Measurements from ENCODE around the gene CABCOCO1.
"Not testable (repeated sequence)": the region's sequence is repeated elsewhere in the genome, so short reads cannot be mapped to it uniquely, and the experiment has no call there.

CABCOCO1 gene

DNA sequence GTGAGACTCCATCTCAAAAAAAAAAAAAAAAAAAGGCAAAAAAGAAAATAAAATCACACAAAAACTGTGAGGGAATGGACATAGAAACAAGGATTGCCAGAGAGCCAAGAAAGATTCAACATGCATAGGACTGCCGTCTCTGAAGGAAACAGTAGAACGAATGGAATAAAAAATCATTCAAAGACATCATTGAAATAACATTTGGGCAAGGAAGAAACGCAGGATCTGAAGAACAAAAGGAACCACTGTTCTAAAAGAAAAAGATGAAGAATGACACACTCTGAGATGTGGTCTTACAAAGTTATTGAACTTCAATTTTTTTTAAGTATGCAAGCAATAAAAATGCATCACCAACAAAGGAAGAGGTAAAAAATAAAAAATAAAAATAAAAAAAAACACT, 57.2 kb downstream of the CABCOCO1 start:
- H3K9me3 ChIP-seq (ENCODE audit: low read length), result no peaks in the 10 kb centered on the region
- H3K27ac ChIP-seq (ENCODE audit: low read depth, low read length), result no peak overlapping the region
- H3K36me3 ChIP-seq (ENCODE audit: insufficient read depth, low read length), result no peaks in the 10 kb centered on the region
- H3K9ac ChIP-seq (ENCODE audit: low read length), result no peak overlapping the region
- no peak overlapping the region for H3K4me3 ChIP-seq (ENCODE audit: low read depth in 1 of 2, low read length in 2 of 2)
- H3K4me1 ChIP-seq (ENCODE audit: insufficient read depth, low read length), result no peaks in the 10 kb centered on the region
- no peaks in the 10 kb centered on the region for H3K27me3 ChIP-seq (ENCODE audit: control insufficient read depth in 1 of 2, insufficient read depth in 2 of 2, low read length in 2 of 2)

DNA sequence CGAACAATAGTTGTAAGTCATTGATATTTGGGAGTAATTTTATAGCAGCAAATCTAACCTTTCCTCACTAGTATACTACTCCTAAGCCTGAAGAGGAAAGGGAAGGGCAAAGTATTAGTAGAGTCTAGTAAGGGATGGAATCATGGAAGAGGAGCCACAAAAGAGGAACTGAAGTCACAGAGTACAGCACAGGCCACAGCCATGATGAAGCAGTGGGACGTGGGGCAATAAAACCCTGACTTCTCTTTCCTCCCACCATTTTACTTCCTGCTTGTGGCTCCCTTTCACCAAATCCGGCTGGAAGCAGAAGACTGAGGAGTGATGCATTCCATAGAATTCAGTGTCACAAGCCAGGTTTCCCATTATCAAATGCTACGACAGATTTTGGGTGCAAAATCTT, 58.7 kb downstream of the CABCOCO1 start:
- Histone ChIP-seq H3K9me3 (ENCODE audit: low read length) (no peaks in the 10 kb centered on the region), H3K27me3 (ENCODE audit: control insufficient read depth in 1 of 2, insufficient read depth in 2 of 2, low read length in 2 of 2) (no peaks in the 10 kb centered on the region), H3K9ac (ENCODE audit: low read length) (no peak overlapping the region), H3K4me1 (ENCODE audit: insufficient read depth, low read length) (no peaks in the 10 kb centered on the region), H3K27ac (ENCODE audit: low read depth, low read length) (no peak overlapping the region), H3K36me3 (ENCODE audit: insufficient read depth, low read length) (no peaks in the 10 kb centered on the region), H3K4me3 (ENCODE audit: low read depth in 1 of 2, low read length in 2 of 2) (no peak overlapping the region)

DNA sequence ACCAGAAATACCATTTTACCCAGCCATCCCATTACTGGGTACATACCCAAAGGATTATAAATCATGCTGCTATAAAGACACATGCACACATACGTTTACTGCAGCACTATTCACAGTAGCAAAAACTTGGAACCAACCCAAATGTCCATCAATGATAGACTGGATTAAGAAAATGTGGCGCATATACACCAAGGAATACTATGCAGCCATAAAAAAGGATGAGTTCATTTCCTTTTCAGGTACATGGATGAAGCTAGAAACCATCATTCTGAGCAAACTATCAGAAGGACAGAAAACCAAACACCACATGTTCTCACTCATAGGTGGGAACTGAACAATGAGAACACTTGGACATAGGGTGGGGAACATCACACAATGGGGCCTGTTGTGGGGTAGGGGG, 62.5 kb downstream of the CABCOCO1 start:
- not testable (repeated sequence) for H3K4me1 ChIP-seq (ENCODE audit: insufficient read depth, low read length); H3K36me3 ChIP-seq (ENCODE audit: insufficient read depth, low read length); H3K27ac ChIP-seq (ENCODE audit: low read depth, low read length); H3K9ac ChIP-seq (ENCODE audit: low read length); H3K27me3 ChIP-seq (ENCODE audit: control insufficient read depth in 1 of 2, insufficient read depth in 2 of 2, low read length in 2 of 2); H3K4me3 ChIP-seq (ENCODE audit: low read depth in 1 of 2, low read length in 2 of 2); H3K9me3 ChIP-seq (ENCODE audit: low read length)

DNA sequence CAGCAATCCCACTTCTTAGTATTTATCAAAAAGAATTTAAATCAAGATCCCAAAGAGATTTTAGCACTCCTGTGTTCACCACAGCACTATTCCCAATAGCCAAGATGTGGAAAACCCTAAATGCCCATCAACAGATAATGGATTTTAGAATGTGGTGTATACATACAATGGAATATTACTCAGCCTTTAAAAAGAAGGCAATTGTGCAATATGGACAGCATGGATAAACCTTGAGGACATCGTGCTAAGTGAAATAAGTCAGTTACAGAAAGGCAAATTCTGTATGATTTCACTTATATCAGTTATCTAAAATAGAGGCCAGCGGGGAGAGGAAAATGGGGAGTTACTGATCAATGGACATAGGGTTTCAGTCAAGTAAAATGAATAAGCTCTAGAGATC, 66.9 kb downstream of the CABCOCO1 start:
- Histone ChIP-seq H3K9ac (ENCODE audit: low read length) (no peak overlapping the region), H3K9me3 (ENCODE audit: low read length) (no peaks in the 10 kb centered on the region), H3K27ac (ENCODE audit: low read depth, low read length) (no peak overlapping the region), H3K27me3 (ENCODE audit: control insufficient read depth in 1 of 2, insufficient read depth in 2 of 2, low read length in 2 of 2) (no peaks in the 10 kb centered on the region), H3K36me3 (ENCODE audit: insufficient read depth, low read length) (no peaks in the 10 kb centered on the region), H3K4me3 (ENCODE audit: low read depth in 1 of 2, low read length in 2 of 2) (no peak overlapping the region), H3K4me1 (ENCODE audit: insufficient read depth, low read length) (peaks cover 9% of the 10 kb centered on the region)

DNA sequence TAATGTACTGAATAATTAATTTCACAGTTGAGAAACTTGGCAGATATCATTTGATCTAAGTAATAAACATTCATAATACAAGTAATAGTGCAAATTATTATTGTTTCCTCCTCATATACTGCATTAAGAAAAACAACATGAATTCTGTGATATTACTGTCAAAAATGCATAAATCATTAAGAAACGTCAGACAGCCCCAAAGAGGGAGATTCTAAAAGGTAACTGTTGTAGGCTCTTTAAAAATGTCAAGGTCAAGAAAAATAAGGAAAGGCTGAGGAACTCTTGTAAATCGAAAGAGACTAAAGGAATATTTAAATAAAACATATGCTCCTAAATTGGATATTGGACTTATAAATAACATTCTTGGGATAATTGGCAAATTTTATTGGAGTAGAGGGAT, 67.9 kb downstream of the CABCOCO1 start:
- no peaks in the 10 kb centered on the region for H3K9me3 ChIP-seq (ENCODE audit: low read length)
- no peak overlapping the region for H3K9ac ChIP-seq (ENCODE audit: low read length)
- no peak overlapping the region for H3K27ac ChIP-seq (ENCODE audit: low read depth, low read length)
- H3K27me3 ChIP-seq (ENCODE audit: control insufficient read depth in 1 of 2, insufficient read depth in 2 of 2, low read length in 2 of 2), result no peaks in the 10 kb centered on the region
- H3K4me3 ChIP-seq (ENCODE audit: low read depth in 1 of 2, low read length in 2 of 2), result no peak overlapping the region
- no peaks in the 10 kb centered on the region for H3K36me3 ChIP-seq (ENCODE audit: insufficient read depth, low read length)
- peaks cover 9% of the 10 kb centered on the region for H3K4me1 ChIP-seq (ENCODE audit: insufficient read depth, low read length)

DNA sequence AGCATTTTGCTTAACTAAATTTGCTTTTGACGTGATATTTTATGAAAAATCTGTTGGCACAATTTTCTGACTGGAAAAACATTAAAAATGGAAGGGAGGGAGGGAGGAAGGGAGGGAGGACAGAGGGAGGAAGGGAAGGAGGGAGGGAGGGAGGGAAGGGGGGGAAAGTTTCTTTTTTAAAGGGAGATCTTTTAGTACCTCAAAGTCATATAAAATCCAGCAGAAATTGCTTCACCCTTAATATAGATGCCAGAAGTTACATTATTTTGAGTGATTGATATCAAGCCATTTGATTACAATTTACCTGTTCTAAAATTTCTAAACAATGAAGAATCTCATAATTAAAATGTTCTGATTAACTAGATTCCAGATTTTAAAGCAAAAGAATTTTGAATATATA, 68.9 kb downstream of the CABCOCO1 start:
- no peaks in the 10 kb centered on the region for H3K36me3 ChIP-seq (ENCODE audit: insufficient read depth, low read length)

DNA sequence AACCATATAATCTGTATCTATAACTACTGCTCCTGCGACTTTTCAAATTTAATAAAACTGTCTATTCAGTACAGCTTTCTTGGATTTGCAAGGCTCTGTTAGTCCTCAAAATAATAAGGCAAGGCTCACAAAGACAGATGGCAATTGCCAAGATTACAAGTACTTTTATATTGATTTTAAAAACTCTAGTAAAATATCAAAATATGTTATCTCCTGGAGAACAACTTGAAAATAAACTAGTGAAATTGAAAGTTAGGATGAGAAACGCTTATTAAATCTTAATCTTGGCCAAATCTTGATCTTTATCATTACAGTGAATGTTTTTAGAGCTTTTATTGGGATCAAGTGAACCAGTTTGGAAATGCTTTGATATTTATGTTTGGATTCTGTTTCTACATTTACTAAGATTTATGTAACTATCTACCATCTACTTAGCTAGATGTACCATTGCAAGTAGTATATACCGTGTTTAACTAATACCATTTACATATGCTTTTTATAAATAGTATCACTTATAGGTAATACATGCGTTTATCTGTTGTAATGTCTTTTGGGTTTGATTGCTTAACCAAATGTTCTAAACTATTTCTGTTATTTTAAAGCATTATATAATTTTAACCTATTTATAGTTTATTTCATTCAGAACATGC, 70.0 kb downstream of the CABCOCO1 start:
- H3K4me1 ChIP-seq (ENCODE audit: insufficient read depth, low read length), result peaks cover 9% of the 10 kb centered on the region
- no peak overlapping the region for H3K27ac ChIP-seq (ENCODE audit: low read depth, low read length)
- H3K4me3 ChIP-seq (ENCODE audit: low read depth in 1 of 2, low read length in 2 of 2), result no peak overlapping the region
- H3K36me3 ChIP-seq (ENCODE audit: insufficient read depth, low read length), result no peaks in the 10 kb centered on the region
- H3K9me3 ChIP-seq (ENCODE audit: low read length), result no peaks in the 10 kb centered on the region
- no peaks in the 10 kb centered on the region for H3K27me3 ChIP-seq (ENCODE audit: control insufficient read depth in 1 of 2, insufficient read depth in 2 of 2, low read length in 2 of 2)
- H3K9ac ChIP-seq (ENCODE audit: low read length), result no peak overlapping the region

More for the DNA sequence above, 68.9 kb downstream of the CABCOCO1 start:
- no peaks in the 10 kb centered on the region for H3K9me3 ChIP-seq (ENCODE audit: low read length)
- no peak overlapping the region for H3K4me3 ChIP-seq (ENCODE audit: low read depth in 1 of 2, low read length in 2 of 2)
- H3K9ac ChIP-seq (ENCODE audit: low read length), result no peak overlapping the region
- H3K4me1 ChIP-seq (ENCODE audit: insufficient read depth, low read length), result peaks cover 9% of the 10 kb centered on the region
- no peaks in the 10 kb centered on the region for H3K27me3 ChIP-seq (ENCODE audit: control insufficient read depth in 1 of 2, insufficient read depth in 2 of 2, low read length in 2 of 2)
- H3K27ac ChIP-seq (ENCODE audit: low read depth, low read length), result no peak overlapping the region

DNA sequence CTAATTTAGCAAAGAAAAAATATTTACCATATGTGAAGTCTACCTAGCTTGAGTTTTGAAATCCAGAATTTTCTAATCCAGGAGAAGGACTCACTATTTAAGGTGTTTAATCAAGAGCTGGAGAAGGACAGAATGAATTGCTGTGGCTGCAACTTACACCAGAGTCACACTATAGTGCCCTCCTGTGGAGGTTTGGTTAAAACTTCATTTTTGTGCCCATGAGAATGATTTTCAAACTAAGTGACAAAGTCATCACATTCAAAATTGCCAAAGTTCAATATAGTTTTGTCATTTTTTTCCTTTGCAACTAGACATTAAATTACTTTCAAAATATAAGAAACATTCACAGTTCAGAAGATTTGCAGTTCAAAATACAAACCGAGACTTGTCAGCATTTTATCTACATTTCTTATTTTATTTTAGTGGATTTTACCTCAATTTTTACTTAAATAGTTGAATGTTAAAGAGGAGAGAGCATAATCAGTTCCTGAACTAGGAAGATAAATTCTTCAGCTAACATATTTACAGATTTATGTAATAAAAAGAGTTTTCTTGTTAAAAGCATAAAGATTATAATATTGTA, 70.7 kb downstream of the CABCOCO1 start:
- Histone ChIP-seq H3K4me1 (ENCODE audit: insufficient read depth, low read length) (peaks cover 9% of the 10 kb centered on the region), H3K4me3 (ENCODE audit: low read depth in 1 of 2, low read length in 2 of 2) (no peak overlapping the region), H3K27me3 (ENCODE audit: control insufficient read depth in 1 of 2, insufficient read depth in 2 of 2, low read length in 2 of 2) (no peaks in the 10 kb centered on the region)

DNA sequence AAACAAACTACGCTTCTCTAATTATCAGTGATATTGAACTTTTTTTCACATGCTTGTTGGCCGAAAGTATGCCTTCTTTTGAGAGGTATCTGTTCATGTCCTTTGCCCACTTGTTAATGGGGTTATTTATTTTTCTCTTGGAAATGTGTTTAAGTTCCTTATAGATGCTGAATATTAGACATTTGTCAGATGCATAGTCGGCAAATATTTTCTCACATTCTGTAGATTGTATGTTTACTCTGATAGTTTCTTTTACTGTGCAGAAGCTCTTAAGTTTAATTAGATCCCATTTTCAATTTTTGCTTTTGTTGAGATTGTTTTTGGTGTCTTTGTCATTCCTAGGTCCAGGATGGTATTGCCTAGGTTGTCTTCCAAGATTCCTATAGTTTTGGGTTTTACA, 73.2 kb downstream of the CABCOCO1 start:
- Histone ChIP-seq H3K9ac (ENCODE audit: low read length) (no peak overlapping the region), H3K9me3 (ENCODE audit: low read length) (no peaks in the 10 kb centered on the region), H3K4me1 (ENCODE audit: insufficient read depth, low read length) (peaks cover 9% of the 10 kb centered on the region), H3K4me3 (ENCODE audit: low read depth in 1 of 2, low read length in 2 of 2) (no peak overlapping the region), H3K36me3 (ENCODE audit: insufficient read depth, low read length) (no peaks in the 10 kb centered on the region), H3K27me3 (ENCODE audit: control insufficient read depth in 1 of 2, insufficient read depth in 2 of 2, low read length in 2 of 2) (no peaks in the 10 kb centered on the region), H3K27ac (ENCODE audit: low read depth, low read length) (no peak overlapping the region)

More for the DNA sequence above, 70.7 kb downstream of the CABCOCO1 start:
- no peaks in the 10 kb centered on the region for H3K36me3 ChIP-seq (ENCODE audit: insufficient read depth, low read length)
- no peak overlapping the region for H3K9ac ChIP-seq (ENCODE audit: low read length)
- no peak overlapping the region for H3K27ac ChIP-seq (ENCODE audit: low read depth, low read length)
- H3K9me3 ChIP-seq (ENCODE audit: low read length), result no peaks in the 10 kb centered on the region

DNA sequence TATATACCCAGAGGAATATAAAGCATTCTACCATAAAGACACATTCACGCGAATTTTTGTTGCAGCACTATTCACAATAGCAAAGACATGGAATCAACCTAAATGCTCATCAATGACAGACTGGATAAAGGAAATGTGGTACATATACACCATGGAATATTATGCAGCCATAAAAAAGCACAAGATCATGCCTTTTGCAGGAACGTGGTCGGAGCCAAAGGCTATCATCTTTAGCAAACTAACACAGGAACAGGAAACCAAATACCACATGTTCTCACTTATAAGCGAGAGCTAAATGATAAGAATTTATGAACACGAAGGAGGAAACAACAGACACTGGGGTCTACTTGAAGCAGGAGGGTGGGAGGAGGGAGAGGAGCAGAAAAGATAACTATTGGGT, 74.7 kb downstream of the CABCOCO1 start:
- not testable (repeated sequence) for H3K27ac ChIP-seq (ENCODE audit: low read depth, low read length); H3K27me3 ChIP-seq (ENCODE audit: control insufficient read depth in 1 of 2, insufficient read depth in 2 of 2, low read length in 2 of 2); H3K9me3 ChIP-seq (ENCODE audit: low read length); H3K36me3 ChIP-seq (ENCODE audit: insufficient read depth, low read length); H3K4me1 ChIP-seq (ENCODE audit: insufficient read depth, low read length); H3K4me3 ChIP-seq (ENCODE audit: low read depth in 1 of 2, low read length in 2 of 2); H3K9ac ChIP-seq (ENCODE audit: low read length)

DNA sequence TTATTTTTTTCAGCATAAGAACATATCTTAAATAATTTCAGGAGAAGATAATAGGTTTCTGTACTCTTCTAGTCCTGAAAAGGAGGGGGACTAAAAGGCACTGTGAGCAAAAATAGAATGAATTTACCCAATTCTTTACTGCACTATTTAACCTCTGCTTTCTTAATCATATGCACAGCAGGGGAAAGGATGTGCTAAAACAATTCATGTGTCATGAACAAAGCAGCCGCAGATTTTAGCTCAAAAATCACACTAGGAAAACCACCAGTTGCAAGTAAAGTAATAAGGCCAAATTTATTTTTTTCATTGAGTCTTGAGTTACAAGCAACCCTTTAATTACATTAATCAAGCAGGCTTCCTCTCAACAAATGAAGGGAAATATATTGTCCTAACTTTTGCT, 80.1 kb downstream of the CABCOCO1 start:
- no peak overlapping the region for H3K4me3 ChIP-seq (ENCODE audit: low read depth in 1 of 2, low read length in 2 of 2)
- no peak overlapping the region for H3K27ac ChIP-seq (ENCODE audit: low read depth, low read length)
- H3K9me3 ChIP-seq (ENCODE audit: low read length), result no peaks in the 10 kb centered on the region
- no peaks in the 10 kb centered on the region for H3K27me3 ChIP-seq (ENCODE audit: control insufficient read depth in 1 of 2, insufficient read depth in 2 of 2, low read length in 2 of 2)
- H3K9ac ChIP-seq (ENCODE audit: low read length), result no peak overlapping the region
- H3K36me3 ChIP-seq (ENCODE audit: insufficient read depth, low read length), result no peaks in the 10 kb centered on the region
- peaks cover 5% of the 10 kb centered on the region for H3K4me1 ChIP-seq (ENCODE audit: insufficient read depth, low read length)

DNA sequence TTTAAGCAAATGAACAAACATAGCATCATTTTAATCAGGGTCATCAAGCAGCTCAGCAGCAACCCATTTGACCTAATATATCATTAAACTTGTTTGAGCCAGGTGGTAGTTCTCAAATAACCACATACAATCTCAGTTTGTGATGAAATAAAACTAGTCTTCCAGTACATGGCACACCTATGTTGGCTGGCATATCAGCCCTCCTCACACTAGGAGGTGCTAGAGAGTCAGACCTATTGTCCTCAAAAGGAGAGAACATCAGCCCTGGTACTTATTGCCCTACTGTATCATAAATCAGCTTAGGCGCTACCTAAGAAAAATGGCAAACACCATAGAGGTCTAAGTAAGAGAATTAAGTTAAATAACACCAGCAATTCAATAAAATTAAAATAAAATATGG, 81.7 kb downstream of the CABCOCO1 start:
- Histone ChIP-seq H3K9me3 (ENCODE audit: low read length) (no peaks in the 10 kb centered on the region), H3K27me3 (ENCODE audit: control insufficient read depth in 1 of 2, insufficient read depth in 2 of 2, low read length in 2 of 2) (no peaks in the 10 kb centered on the region), H3K4me3 (ENCODE audit: low read depth in 1 of 2, low read length in 2 of 2) (no peak overlapping the region), H3K9ac (ENCODE audit: low read length) (no peak overlapping the region), H3K4me1 (ENCODE audit: insufficient read depth, low read length) (peaks cover 8% of the 10 kb centered on the region), H3K36me3 (ENCODE audit: insufficient read depth, low read length) (no peaks in the 10 kb centered on the region), H3K27ac (ENCODE audit: low read depth, low read length) (no peak overlapping the region)
